HepG2 (cell line): ENCODE results near the gene GALR2. TPM values are rescaled to one million over a fixed set of nuclear protein-coding genes. Genes with fewer than 3 reads are reported as not detected.

ENCODE experiments used
- BCL3 ChIP-seq: sonication (generic); formaldehyde crosslinking; IDR thresholded peaks from 2 replicates; pipeline ENCODE4 v1.5.1; 2020; ENCODE audit warnings: mild to moderate bottlenecking, missing genetic modification reagents, moderate library complexity
- CENPBD1 ChIP-seq: sonication (generic); formaldehyde crosslinking; IDR thresholded peaks from 2 replicates; pipeline ENCODE4 v1.8.0; 2022; ENCODE audit warnings: missing genetic modification reagents, low read depth, mild to moderate bottlenecking, borderline replicate concordance
- DR1 ChIP-seq: sonication (generic); formaldehyde crosslinking; IDR thresholded peaks from 2 replicates; pipeline ENCODE4 v1.8.0; 2021; ENCODE audit warnings: mild to moderate bottlenecking, missing genetic modification reagents, inconsistent platforms
- GABPB1 ChIP-seq: IDR thresholded peaks from 2 replicates; pipeline ENCODE4 v1.6.1; 2016; ENCODE audit warnings: mild to moderate bottlenecking, missing genetic modification reagents, moderate library complexity, missing compliant biosample characterization
- HHEX ChIP-seq: IDR thresholded peaks from 2 replicates; pipeline ENCODE4 v1.6.1; 2016; ENCODE audit warnings: control low read depth
- HNRNPLL ChIP-seq: fragments of 200-400 bp; formaldehyde crosslinking; IDR thresholded peaks from 2 replicates; pipeline ENCODE4 v1.6.1; 2017; ENCODE audit warnings: mild to moderate bottlenecking, low read depth, low read length; ENCODE audit not compliant: poor library complexity, severe bottlenecking
- HOMEZ ChIP-seq: IDR thresholded peaks from 2 replicates; pipeline ENCODE4 v1.6.1; 2016; ENCODE audit warnings: low read depth
- IRF2 ChIP-seq: IDR thresholded peaks from 2 replicates; pipeline ENCODE4 v1.6.1; 2018; ENCODE audit warnings: missing genetic modification reagents, missing compliant biosample characterization
- MNT ChIP-seq: fragments of 450-650 bp; IDR thresholded peaks from 2 replicates; pipeline ENCODE4 v1.6.1; 2016
- PREB ChIP-seq: sonication (generic); formaldehyde crosslinking; IDR thresholded peaks from 2 replicates; pipeline ENCODE4 v1.4.0; 2020; ENCODE audit warnings: missing genetic modification reagents
- RNF219 ChIP-seq: sonication (generic); formaldehyde crosslinking; IDR thresholded peaks from 2 replicates; pipeline ENCODE4 v1.5.0; 2020; ENCODE audit warnings: mild to moderate bottlenecking, missing genetic modification reagents
- SAFB2 ChIP-seq: sonication (generic); formaldehyde crosslinking; IDR thresholded peaks from 2 replicates; pipeline ENCODE4 v1.5.1; 2020; ENCODE audit warnings: missing genetic modification reagents, low read depth, mild to moderate bottlenecking, borderline replicate concordance
- THAP8 ChIP-seq: sonication (generic); formaldehyde crosslinking; IDR thresholded peaks from 2 replicates; pipeline ENCODE4 v1.5.1; 2020; ENCODE audit warnings: missing genetic modification reagents, mild to moderate bottlenecking, borderline replicate concordance
- ZBTB34 ChIP-seq: sonication (generic); formaldehyde crosslinking; IDR thresholded peaks from 2 replicates; pipeline ENCODE4 v1.8.0; 2022; ENCODE audit warnings: mild to moderate bottlenecking, missing genetic modification reagents
- ZFP1 ChIP-seq: IDR thresholded peaks from 2 replicates; pipeline ENCODE4 v1.6.1; 2016
- ZNF30 ChIP-seq: sonication (generic); formaldehyde crosslinking; IDR thresholded peaks from 2 replicates; pipeline ENCODE4 v1.5.0; 2020; ENCODE audit warnings: mild to moderate bottlenecking, missing genetic modification reagents
- ZNF350 ChIP-seq: sonication (generic); formaldehyde crosslinking; IDR thresholded peaks from 2 replicates; pipeline ENCODE4 v1.4.0; 2020; ENCODE audit warnings: mild to moderate bottlenecking, low read depth, missing genetic modification reagents, borderline replicate concordance
- polyA plus RNA-seq, 8 experiments: library from polyadenylated mRNA; depleted of rRNA in 3 of 8; stranded (reverse) in 7 of 8; unstranded in 1 of 8; fragments of >200 nt; fragmentation: Illumina TruSeq in 4 of 8; extraction: Trizol in 4 of 8; gene quantifications; 2 replicates each; pipeline versions ENCODE4 v1.2.1 to v1.2.3, GENCODE V29; 2011 to 2016; ENCODE audit warnings: low read depth in 4 of 8, missing spikeins in 1 of 8, mixed read lengths in 1 of 8; ENCODE audit not compliant: insufficient read depth in 1 of 8
- total RNA-seq, 5 experiments: library from RNA; depleted of rRNA; stranded (reverse); fragments of >200 nt; fragmentation: Illumina TruSeq; extraction: Trizol; gene quantifications; 2 replicates each; pipeline ENCODE4 v1.2.3, GENCODE V29; 2016; ENCODE audit warnings: low read depth in 1 of 5

Gene GALR2
- total and polyA plus RNA-seq, 2 of the 13 experiments (the other 11 are each of a cell fraction or from before 2014, with no cell fraction given): 0.48 to 0.58 TPM

GRCh38 chr17:76027159-76027839, 47.3 kb upstream of the GALR2 start, which contains the start of gene EVPL (continued):
- TF ChIP-seq CENPBD1 (CRISPR knock-in tag) (no peak), ZBTB34 (CRISPR knock-in tag) (0 out of 2 replicates have a peak, but pooled peaks have one; percentile 17), THAP8 (CRISPR knock-in tag) (no peak), ZNF30 (no peak), BCL3 (CRISPR knock-in tag) (no peak), HOMEZ (CRISPR knock-in tag) (no peak), RNF219 (CRISPR knock-in tag) (no peak), GABPB1 (CRISPR knock-in tag) (peak; percentile 53), IRF2 (CRISPR knock-in tag) (0 out of 2 replicates have a peak, but pooled peaks have one; percentile 25), MNT (no peak), ZNF350 (CRISPR knock-in tag) (peak; percentile 83), HNRNPLL (peak; percentile 36), SAFB2 (0 out of 2 replicates have a peak, but pooled peaks have one; percentile 17), PREB (CRISPR knock-in tag) (no peak), ZFP1 (CRISPR knock-in tag) (no peak), HHEX (CRISPR knock-in tag) (no peak), DR1 (CRISPR knock-in tag) (peak; percentile 55)
